HFFc6 (cell line): Measurements from ENCODE around the gene DLEC1. TPM values are rescaled to one million over a fixed set of nuclear protein-coding genes. Genes with fewer than 3 reads are reported as not detected.

Experiments used
- DNase-seq: peaks from one replicate; pipeline ENCODE4 v3.0.0-alpha.2; 2018
- H3K27ac Mint-ChIP-seq: 2 replicates; pipeline ENCODE4 v1.8.0; 2020; ENCODE audit warnings: mild to moderate bottlenecking, mixed read lengths
- H3K27me3 Mint-ChIP-seq: 2 replicates; pipeline ENCODE4 v1.8.0; 2021; ENCODE audit warnings: mild to moderate bottlenecking, moderate library complexity, mixed read lengths; ENCODE audit not compliant: insufficient read depth
- H3K36me3 Mint-ChIP-seq: 2 replicates; pipeline ENCODE4 v1.8.0; 2021; ENCODE audit warnings: low read depth, mixed read lengths
- H3K4me1 Mint-ChIP-seq: 2 replicates; pipeline ENCODE4 v1.8.0; 2020; ENCODE audit warnings: low read depth, mixed read lengths
- H3K4me3 Mint-ChIP-seq: 2 replicates; pipeline ENCODE4 v1.8.0; 2020; ENCODE audit warnings: mild to moderate bottlenecking, moderate library complexity, mixed read lengths
- H3K9me3 Mint-ChIP-seq: 2 replicates; pipeline ENCODE4 v1.8.0; 2020; ENCODE audit warnings: mild to moderate bottlenecking, mixed read lengths
- CTCF ChIP-seq: fragments of 200-600 bp; sonication (generic); IDR thresholded peaks from 2 replicates; pipeline ENCODE4 v1.5.0; 2021; ENCODE audit warnings: antibody characterized with exemption, mild to moderate bottlenecking
- total RNA-seq, 6 experiments: library from RNA; stranded (reverse); fragmentation: NEBNext Ultra II Directional; extraction: Animal tissue kit (Norgen Biotek cat#: 25700); gene quantifications; 2 replicates in 1 of 6; 3 replicates in 5 of 6; pipeline ENCODE4 v1.2.3, GENCODE V29; 2021

The DLEC1 gene
- total RNA-seq, 6 experiments from 2014 or later, result 0.05 TPM; not detected in 5

GRCh38 chr3:37995652-37996641 is 43.1 kb upstream of the DLEC1 start:
- DNase-seq, result no peak
- Mint-ChIP-seq H3K36me3 (peaks cover 16% of the 10 kb centered on the region), H3K4me3 (no peak overlapping the region; the same call in 1 of the 2 replicates), H3K27me3 (peaks cover 5% of the 10 kb centered on the region), H3K27ac (no peak overlapping the region), H3K9me3 (no peaks in the 10 kb centered on the region), H3K4me1 (peaks cover 49% of the 10 kb centered on the region)
- no peak for TF ChIP-seq CTCF

- peak; percentile 97 for TF ChIP-seq CTCF
- H3K4me3 Mint-ChIP-seq, result no peak overlapping the region
- H3K27ac Mint-ChIP-seq, result no peak overlapping the region
- H3K27me3 Mint-ChIP-seq, result peaks cover 5% of the 10 kb centered on the region
- H3K9me3 Mint-ChIP-seq, result no peaks in the 10 kb centered on the region
- H3K36me3 Mint-ChIP-seq, result peaks cover 16% of the 10 kb centered on the region
- peak; percentile 71 for DNase-seq
- peaks cover 49% of the 10 kb centered on the region for H3K4me1 Mint-ChIP-seq
These were observed 42.2 kb upstream of the DLEC1 start for GRCh38 chr3:37996785-37997301.

- H3K27ac Mint-ChIP-seq, result no peak overlapping the region
- no peaks in the 10 kb centered on the region for H3K9me3 Mint-ChIP-seq
- peaks cover 49% of the 10 kb centered on the region for H3K4me1 Mint-ChIP-seq
- peaks cover 16% of the 10 kb centered on the region for H3K36me3 Mint-ChIP-seq
- TF ChIP-seq CTCF, result no peak
- H3K4me3 Mint-ChIP-seq, result no peak overlapping the region
- H3K27me3 Mint-ChIP-seq, result peaks cover 5% of the 10 kb centered on the region
- no peak for DNase-seq
These were observed 41.7 kb upstream of the DLEC1 start for GRCh38 chr3:37997342-37997741.

DNA sequence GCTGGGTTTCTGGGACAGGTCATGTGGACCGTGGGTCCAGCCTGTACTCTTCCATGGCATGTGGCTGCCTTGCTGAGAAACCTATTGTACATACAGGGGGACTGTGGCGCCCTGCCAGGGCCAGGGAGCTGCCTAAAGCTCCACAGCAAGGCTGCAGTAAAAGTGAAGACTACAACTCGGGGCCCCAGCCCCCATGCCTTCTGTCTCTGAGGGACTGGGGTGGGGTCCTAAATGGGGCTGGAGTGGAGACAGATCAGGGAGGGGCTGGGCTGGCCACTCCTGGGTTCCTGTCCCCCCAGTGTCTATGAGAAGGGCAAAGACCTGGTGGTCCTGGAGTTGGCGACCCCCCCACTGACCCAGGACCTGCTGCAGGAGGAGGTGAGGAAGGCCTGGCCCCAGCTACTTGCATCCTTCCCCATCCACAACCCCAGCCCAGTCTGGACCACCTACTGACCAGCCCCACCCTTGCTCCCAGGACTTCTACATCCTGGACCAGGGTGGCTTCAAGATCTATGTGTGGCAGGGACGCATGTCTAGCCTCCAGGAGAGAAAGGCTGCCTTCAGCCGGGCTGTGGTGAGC is 41.1 kb upstream of the DLEC1 start:
- no peak for DNase-seq
- H3K27ac Mint-ChIP-seq, result peak overlapping the region; percentile 74
- peak overlapping the region; percentile 73; the same call in 1 of the 2 replicates for H3K4me3 Mint-ChIP-seq
- peaks cover 16% of the 10 kb centered on the region for H3K36me3 Mint-ChIP-seq
- no peaks in the 10 kb centered on the region for H3K9me3 Mint-ChIP-seq
- TF ChIP-seq CTCF, result no peak
- H3K4me1 Mint-ChIP-seq, result peaks cover 49% of the 10 kb centered on the region
- peaks cover 5% of the 10 kb centered on the region for H3K27me3 Mint-ChIP-seq

DNA sequence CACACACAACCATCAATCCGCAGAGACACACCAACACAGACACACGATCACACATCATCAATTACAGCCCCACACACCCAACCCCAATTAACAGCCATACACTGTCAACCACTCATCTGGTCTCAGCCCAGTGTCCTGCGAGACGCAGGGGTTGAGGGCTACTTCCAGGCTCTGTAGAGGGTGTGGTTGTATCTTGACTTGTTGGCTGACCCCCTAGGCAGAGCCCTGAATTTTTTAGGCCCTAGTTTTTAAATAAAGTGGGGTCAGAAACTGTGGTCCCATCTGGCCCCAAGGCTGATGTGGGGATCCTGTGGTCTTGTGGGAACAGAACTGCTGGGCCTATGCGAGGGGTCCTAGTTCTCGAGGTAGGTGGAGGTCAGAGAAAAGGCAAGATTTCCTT is 39.2 kb upstream of the DLEC1 start:
- peaks cover 33% of the 10 kb centered on the region for H3K4me1 Mint-ChIP-seq
- H3K9me3 Mint-ChIP-seq, result no peaks in the 10 kb centered on the region
- TF ChIP-seq CTCF, result no peak
- no peak for DNase-seq
- H3K27me3 Mint-ChIP-seq, result no peaks in the 10 kb centered on the region; the same call in 1 of the 2 replicates
- H3K27ac Mint-ChIP-seq, result no peak overlapping the region
- H3K4me3 Mint-ChIP-seq, result no peak overlapping the region
- H3K36me3 Mint-ChIP-seq, result peaks cover 16% of the 10 kb centered on the region
